ENCODE data around the gene XIST.

DNA sequence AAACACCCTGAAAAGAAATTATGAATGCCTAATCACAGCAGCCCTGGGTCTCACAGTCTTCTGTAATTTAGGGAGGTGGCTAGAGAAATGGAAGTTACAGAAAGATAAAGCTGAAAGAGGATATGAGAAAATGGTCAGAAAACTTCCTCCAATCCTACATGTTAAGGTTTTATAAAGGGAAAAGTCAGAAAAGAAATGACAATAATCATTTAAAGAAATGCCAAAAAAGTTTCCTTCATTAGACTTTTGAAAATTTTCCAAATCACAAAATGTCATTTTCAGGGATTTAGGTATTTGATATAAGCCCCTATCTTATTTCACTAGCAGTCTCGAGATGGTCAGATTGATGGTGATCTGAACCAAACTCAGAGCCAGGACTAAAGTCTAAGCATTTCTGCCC lies 13.4 kb downstream of the XIST start:
- no peak for TF ChIP-seq POLR2A (IDR thresholded peaks at IDR 0.05)
- TF ChIP-seq, protein P1, sequence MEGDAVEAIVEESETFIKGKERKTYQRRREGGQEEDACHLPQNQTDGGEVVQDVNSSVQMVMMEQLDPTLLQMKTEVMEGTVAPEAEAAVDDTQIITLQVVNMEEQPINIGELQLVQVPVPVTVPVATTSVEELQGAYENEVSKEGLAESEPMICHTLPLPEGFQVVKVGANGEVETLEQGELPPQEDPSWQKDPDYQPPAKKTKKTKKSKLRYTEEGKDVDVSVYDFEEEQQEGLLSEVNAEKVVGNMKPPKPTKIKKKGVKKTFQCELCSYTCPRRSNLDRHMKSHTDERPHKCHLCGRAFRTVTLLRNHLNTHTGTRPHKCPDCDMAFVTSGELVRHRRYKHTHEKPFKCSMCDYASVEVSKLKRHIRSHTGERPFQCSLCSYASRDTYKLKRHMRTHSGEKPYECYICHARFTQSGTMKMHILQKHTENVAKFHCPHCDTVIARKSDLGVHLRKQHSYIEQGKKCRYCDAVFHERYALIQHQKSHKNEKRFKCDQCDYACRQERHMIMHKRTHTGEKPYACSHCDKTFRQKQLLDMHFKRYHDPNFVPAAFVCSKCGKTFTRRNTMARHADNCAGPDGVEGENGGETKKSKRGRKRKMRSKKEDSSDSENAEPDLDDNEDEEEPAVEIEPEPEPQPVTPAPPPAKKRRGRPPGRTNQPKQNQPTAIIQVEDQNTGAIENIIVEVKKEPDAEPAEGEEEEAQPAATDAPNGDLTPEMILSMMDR (IDR thresholded peaks at IDR 0.05 in 4 of 5, conservative IDR thresholded peaks at IDR 0.05 in 1 of 5) = no peak

Data from gastrocnemius medialis (tissue), 4 donors.